K562 (cell line): ENCODE data around the gene NT5C1B. TPM values are rescaled to one million over a fixed set of nuclear protein-coding genes. Genes with fewer than 3 reads are reported as not detected.

Source experiments
- ATAC-seq: fragments of 200-7000 bp; cut with Tn5 transposase; 3 replicates; pipeline ENCODE4 v1.9.1; 2020; ENCODE audit warnings: moderate library complexity
- BruUV-seq: library from RNA; stranded (reverse); fragments of 400-500 nt; replicated peaks from 2 replicates; lab custom pipeline; 2021; lab: Mats Ljungman, UMichigan
- CTCF ChIA-PET: fragments of 300-600 bp; formaldehyde crosslinking; extraction: SDS; loops from one replicate; lab custom pipeline; 2021; ENCODE audit warnings: low intra/inter-chr PET ratio; lab: Yijun Ruan, JAX
- POLR2A ChIA-PET: fragments of 300-600, 350-650 bp; sonication (Branson Sonifier 250); formaldehyde crosslinking; extraction: SDS; loops from one replicate; lab custom pipeline; 2021; ENCODE audit warnings: antibody characterized with exemption, inconsistent platforms; lab: Yijun Ruan, JAX
- DNase-seq, 4 experiments: peaks; one replicate each; pipeline versions ENCODE4 v3.0.0 to v3.0.0-alpha.2; 2011 to 2018; ENCODE audit warnings: low spot score in 3 of 4, mixed read lengths in 3 of 4; ENCODE audit errors: extremely low read depth in 1 of 4
- FAIRE-seq: peaks from 2 replicates; lab custom pipeline; 2011; peaks lifted over from hg19 to GRCh38; lab: Jason Lieb, UNC
- H2AFZ ChIP-seq: 2 replicates; pipeline ENCODE4 v1.6.0; 2011; ENCODE audit warnings: low read depth, low read length, control low read depth, inconsistent platforms
- H3K27ac ChIP-seq: fragments of 200-600 bp; 3 replicates; pipeline ENCODE4 v1.8.0; 2011; ENCODE audit warnings: low read depth, mild to moderate bottlenecking, control low read depth, inconsistent platforms, low read length, moderate library complexity, mixed read lengths; ENCODE audit errors: extremely low read depth
- H3K27me3 ChIP-seq, 2 experiments: fragments of 300-600 bp in 1 of 2; 2 replicates in 1 of 2; 3 replicates in 1 of 2; pipeline versions ENCODE4 v1.6.0 to v1.8.0; 2011; ENCODE audit warnings: inconsistent platforms in 2 of 2, low read length in 2 of 2, mild to moderate bottlenecking in 1 of 2, mixed read lengths in 1 of 2, moderate library complexity in 1 of 2; ENCODE audit not compliant: control insufficient read depth in 2 of 2, insufficient read depth in 2 of 2
- H3K36me3 ChIP-seq: fragments of 300-600 bp; 3 replicates; pipeline ENCODE4 v1.8.0; 2011; ENCODE audit warnings: mild to moderate bottlenecking, low read length, inconsistent platforms; ENCODE audit not compliant: control insufficient read depth, insufficient read depth
- H3K4me1 ChIP-seq, 2 experiments: fragments of 200-600 bp in 1 of 2; replicated peaks in 1 of 2; 2 replicates in 1 of 2; 3 replicates in 1 of 2; pipeline versions ENCODE4 v1.5.1 to v1.8.0; 2011; ENCODE audit warnings: inconsistent platforms in 2 of 2, low read length in 2 of 2, mild to moderate bottlenecking in 1 of 2, mixed read lengths in 1 of 2, moderate library complexity in 1 of 2; ENCODE audit not compliant: control insufficient read depth in 2 of 2, insufficient read depth in 2 of 2
- H3K4me2 ChIP-seq: 2 replicates; pipeline ENCODE4 v1.6.1; 2011; ENCODE audit warnings: low read length, control low read depth, inconsistent platforms, mixed read lengths; ENCODE audit not compliant: insufficient read depth
- H3K4me3 ChIP-seq: fragments of 200-600 bp; sonication (generic), shearing (Covaris generic); 2 replicates; pipeline ENCODE4 v1.5.1; 2016; ENCODE audit warnings: control low read depth, inconsistent platforms
- H3K79me2 ChIP-seq: fragments of 200-600 bp; 3 replicates; pipeline ENCODE4 v1.8.0; 2011; ENCODE audit warnings: low read length, inconsistent platforms; ENCODE audit not compliant: control insufficient read depth, insufficient read depth
- H3K9ac ChIP-seq, 2 experiments: 2 replicates each; pipeline versions ENCODE4 v1.6.0 to v1.6.1; 2011; ENCODE audit warnings: low read depth in 2 of 2, low read length in 2 of 2, control low read depth in 1 of 2, inconsistent platforms in 1 of 2, mild to moderate bottlenecking in 1 of 2, mixed read lengths in 1 of 2; ENCODE audit not compliant: insufficient read depth in 1 of 2
- H3K9me1 ChIP-seq: one replicate; pipeline ENCODE4 v1.6.0; 2011; ENCODE audit warnings: inconsistent platforms, mild to moderate bottlenecking, low read length, moderate library complexity; ENCODE audit not compliant: control insufficient read depth, insufficient read depth
- H3K9me3 ChIP-seq: replicated peaks from 2 replicates; pipeline ENCODE4 v1.5.1; 2011; ENCODE audit warnings: low read depth, low read length, inconsistent platforms; ENCODE audit not compliant: control insufficient read depth, insufficient read depth
- H4K20me1 ChIP-seq: replicated peaks from 2 replicates; pipeline ENCODE4 v1.6.1; 2011; ENCODE audit warnings: low read length, inconsistent platforms, mixed read lengths; ENCODE audit not compliant: control insufficient read depth, insufficient read depth
- ATF1 ChIP-seq, 2 experiments: fragments of 450-650 bp in 1 of 2; IDR thresholded peaks; 2 replicates each; pipeline ENCODE4 v1.6.1; 2016; ENCODE audit warnings: missing compliant biosample characterization in 1 of 2, missing genetic modification characterization in 1 of 2
- BRF1 ChIP-seq: IDR thresholded peaks from 3 replicates; pipeline ENCODE4 v1.6.1; 2011; ENCODE audit warnings: borderline replicate concordance, mild to moderate bottlenecking; ENCODE audit not compliant: insufficient read length; ENCODE audit errors: extremely low read depth
- GTF2E2 ChIP-seq: fragments of 200-800 bp; sonication (Bioruptor generic); IDR thresholded peaks from 2 replicates; pipeline ENCODE4 v1.6.1; 2016; ENCODE audit warnings: missing genetic modification characterization, missing compliant biosample characterization
- IRF2 ChIP-seq: sonication (generic); formaldehyde crosslinking; IDR thresholded peaks from 2 replicates; pipeline ENCODE4 v1.8.1; 2022; ENCODE audit warnings: mild to moderate bottlenecking, missing genetic modification reagents
- KAT2B ChIP-seq: IDR thresholded peaks from one replicate; pipeline ENCODE4 v1.6.1; 2012; ENCODE audit warnings: low read depth, mild to moderate bottlenecking, control low read depth, inconsistent platforms, low read length, moderate library complexity
- MCM3 ChIP-seq: fragments of 450-650 bp; IDR thresholded peaks from 2 replicates; pipeline ENCODE4 v1.6.1; 2016
- SMARCB1 ChIP-seq: IDR thresholded peaks from 2 replicates; pipeline ENCODE4 v1.6.1; 2011; ENCODE audit warnings: improper control_type of control experiment, low read depth; ENCODE audit not compliant: insufficient read length
- SP1 ChIP-seq: sonication (generic); formaldehyde crosslinking; IDR thresholded peaks from 2 replicates; pipeline ENCODE4 v1.8.1; 2022; ENCODE audit warnings: mild to moderate bottlenecking, missing genetic modification reagents
- SRF ChIP-seq, 2 experiments: fragments of 250-450, 450-650 bp in 1 of 2; sonication (Bioruptor Pico) in 1 of 2; sonication (generic) in 1 of 2; formaldehyde crosslinking; IDR thresholded peaks; 2 replicates each; pipeline versions ENCODE4 v1.5.0 to v1.5.1; 2020 to 2022; ENCODE audit warnings: mild to moderate bottlenecking in 1 of 2, missing genetic modification reagents in 1 of 2
- SUPT5H ChIP-seq: fragments of 450-650 bp; IDR thresholded peaks from 2 replicates; pipeline ENCODE4 v1.6.1; 2016
- TAF9B ChIP-seq: fragments of 450-650 bp; IDR thresholded peaks from 2 replicates; pipeline ENCODE4 v1.6.1; 2018; ENCODE audit warnings: mild to moderate bottlenecking; ENCODE audit not compliant: partially characterized antibody
- TARDBP ChIP-seq: fragments of 450-650 bp; IDR thresholded peaks from 2 replicates; pipeline ENCODE4 v1.6.1; 2016
- TBP ChIP-seq: optimal IDR thresholded peaks from 2 replicates; pipeline ENCODE3; 2011; ENCODE audit warnings: low read depth, low read length, improper control_type of control experiment
- TEAD2 ChIP-seq: fragments of 450-650 bp; IDR thresholded peaks from 2 replicates; pipeline ENCODE4 v1.6.1; 2016; ENCODE audit warnings: missing genetic modification characterization, control low read depth, missing compliant biosample characterization
- ZNF12 ChIP-seq: sonication (generic); formaldehyde crosslinking; IDR thresholded peaks from 2 replicates; pipeline ENCODE4 v1.4.0; 2020; ENCODE audit warnings: mild to moderate bottlenecking, missing genetic modification reagents
- ZNF274 ChIP-seq: IDR thresholded peaks from 2 replicates; pipeline ENCODE4 v1.6.1; 2011; ENCODE audit warnings: low read depth, mild to moderate bottlenecking, low read length, moderate library complexity, borderline replicate concordance
- ZNF696 ChIP-seq: fragments of 250-450 bp; sonication (Bioruptor Pico); conservative IDR thresholded peaks from 2 replicates; pipeline ENCODE4 v1.4.0; 2020; ENCODE audit warnings: mild to moderate bottlenecking, moderate library complexity
- WGBS: fragments of 100-300 bp; shearing (Covaris generic); methylation state at CpG from one replicate; pipeline ENCODE4 v1.1.6; 2016; ENCODE audit warnings: low coverage, mixed read lengths; ENCODE audit not compliant: insufficient coverage; ENCODE audit errors: missing lambda C conversion rate; 5-methylcytosine and 5-hydroxymethylcytosine counted together
- in situ Hi-C: fragments of 300-500 bp; cut with MboI; formaldehyde crosslinking; loops from 4 replicates; pipeline ENCODE4 v1.15.0; 2018; ENCODE audit warnings: inconsistent platforms, mixed read lengths
- intact Hi-C: fragments of 100-400 bp; cut with micrococcal nuclease; formaldehyde crosslinking; loops from 2 replicates; pipeline ENCODE4 v1.14.2; 2022
- polyA plus RNA-seq, 8 experiments: library from polyadenylated mRNA; depleted of rRNA in 4 of 8; stranded (reverse) in 5 of 8; unstranded in 3 of 8; fragments of >200 nt; fragmentation: Nextera tagmentation in 2 of 8; fragmentation: Illumina TruSeq in 1 of 8; extraction: Ambion mirVana in 2 of 8; extraction: Trizol in 1 of 8; gene quantifications; 2 replicates each; pipeline versions ENCODE4 v1.2.1 to v1.2.3, GENCODE V29; 2011 to 2014; ENCODE audit warnings: inconsistent platforms in 1 of 8, missing spikeins in 1 of 8
- total RNA-seq, 7 experiments: library from RNA; depleted of rRNA in 6 of 7; stranded (reverse); fragments of >200 nt in 6 of 7; fragmentation: Illumina TruSeq in 2 of 7; extraction: Trizol in 2 of 7; gene quantifications; 2 replicates each; pipeline versions ENCODE4 v1.2.1 to v1.2.3, GENCODE V29; 2011 to 2021; ENCODE audit warnings: low replicate concordance in 1 of 7
- TF ChIP-seq, protein P1 (sequence below): sonication (generic); formaldehyde crosslinking; IDR thresholded peaks from 2 replicates; pipeline ENCODE4 v1.9.0; 2022; ENCODE audit warnings: mild to moderate bottlenecking, missing genetic modification reagents
- TF ChIP-seq, protein P2 (sequence below): sonication (generic); formaldehyde crosslinking; IDR thresholded peaks from 2 replicates; pipeline ENCODE4 v1.8.0; 2022; ENCODE audit warnings: missing genetic modification reagents, mild to moderate bottlenecking, moderate library complexity, borderline replicate concordance

NT5C1B gene
- total and polyA plus RNA-seq, 9 of the 15 experiments (the other 6 are each of a cell fraction or from before 2014, with no cell fraction given): 0.07 TPM; not detected in 8

DNA sequence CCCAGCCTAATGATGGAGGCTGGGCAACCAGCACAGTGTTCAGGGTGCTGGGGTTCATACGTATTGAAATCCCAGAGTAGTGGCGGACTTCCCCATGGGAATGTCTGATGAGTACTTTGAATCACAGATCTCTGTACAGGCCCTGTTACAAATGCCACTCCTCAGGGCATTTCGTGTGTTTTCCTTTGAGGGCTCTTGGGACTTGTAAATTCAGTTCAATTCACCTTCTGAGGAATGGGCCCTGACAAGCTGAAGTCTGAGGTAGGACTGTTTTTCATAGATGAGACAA, 28.6 kb downstream of the NT5C1B start (continued):
- no peak for TF ChIP-seq SP1
- TF ChIP-seq SUPT5H: 0 out of 2 replicates have a peak, but pooled peaks have one; percentile 13
- no peak for TF ChIP-seq KAT2B
- peak; percentile 59 for TF ChIP-seq TBP
- peak; percentile 7 for TF ChIP-seq TAF9B
- TF ChIP-seq ATF1 (CRISPR knock-in tag; IDR thresholded peaks at IDR 0.05): no peak
- TF ChIP-seq ATF1 (tag; IDR thresholded peaks at IDR 0.05): peak; percentile 48; the same call in 1 of the 2 replicates
- TF ChIP-seq GTF2E2 (tag): 0 out of 2 replicates have a peak, but pooled peaks have one; percentile 59
- no peak for TF ChIP-seq ZNF12 (CRISPR knock-in tag)

DNA sequence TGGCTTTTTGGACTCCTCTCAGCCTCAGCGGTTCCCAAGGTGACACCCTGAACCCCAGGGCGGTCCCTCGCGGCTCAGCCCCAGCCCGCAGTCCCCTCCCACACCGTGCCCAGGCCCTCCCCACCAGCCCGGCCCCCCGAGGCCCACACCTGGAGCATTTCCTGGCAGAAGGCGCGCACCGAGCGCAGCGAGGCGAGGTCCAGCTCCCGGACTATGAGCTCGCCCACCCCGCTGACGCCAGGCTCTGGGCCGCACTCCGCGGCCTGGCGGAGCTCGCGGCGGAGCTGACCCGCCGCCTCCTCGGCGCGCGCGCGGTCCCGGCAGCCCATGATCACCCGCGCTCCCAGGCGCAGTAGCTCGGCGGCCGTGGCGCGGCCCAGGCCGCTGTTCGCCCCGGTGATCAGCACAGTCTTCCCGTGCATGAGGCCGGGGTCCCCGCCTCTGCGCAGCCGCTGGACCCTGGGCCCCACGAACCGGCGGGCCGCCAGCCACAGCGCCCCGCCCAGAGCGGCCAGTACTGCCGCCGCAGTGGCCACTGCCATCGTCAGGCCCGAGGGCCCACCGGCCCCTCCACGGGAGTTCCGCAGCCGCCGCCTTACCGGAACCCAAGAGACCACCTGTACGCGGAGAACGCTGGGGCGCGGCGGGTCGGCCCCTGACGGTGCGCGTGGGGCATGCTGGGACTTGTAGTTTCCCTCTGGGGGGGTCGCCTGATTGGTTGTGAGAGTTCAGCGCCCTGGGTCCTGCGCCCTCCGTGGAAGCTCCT, 29.2 kb downstream of the NT5C1B start, which contains the start of gene RDH14:
Gene RDH14, minus strand, starts transcription at position 623 of the 766 bp plus-strand sequence. Its CDS starts 81 bp downstream, at position 542.
- FAIRE-seq (peak; percentile 96), DNase-seq (peak; percentile 84 to 95 (median 90)), ATAC-seq (peak; percentile 97)
- H3K27ac ChIP-seq: peak within 1 kb of the TSS; percentile 83
- H3K9me3 ChIP-seq: no peaks in the 10 kb centered on the region
- H3K36me3 ChIP-seq: peaks cover 7% of the 10 kb centered on the region
- H3K4me1 ChIP-seq: peaks cover 9 to 15% of the 10 kb centered on the region in 2 experiments; a peak in 3 of 5 replicates
- no peaks in the 10 kb centered on the region for H3K27me3 ChIP-seq
- in situ Hi-C loops (no loop called here), intact Hi-C loops (no loop called here)
- H3K4me3 ChIP-seq: peak within 1 kb of the TSS; percentile 92
- ChIA-PET CTCF (no interaction called here), POLR2A (interaction anchor here (0.5 to 1.3 kb wide), 6 partner anchors 11 to 1861 kb away, joined by 3 to 7 read pairs (median 3); no protein-coding TSS in a partner anchor)
- peak within 1 kb of the TSS; percentile 82 to 94 for H3K9ac ChIP-seq
- H3K4me2 ChIP-seq: peak within 1 kb of the TSS; percentile 85
- H4K20me1 ChIP-seq: no peaks in the 10 kb centered on the region
- peak within 1 kb of the TSS; percentile 93 for H2AFZ ChIP-seq
- H3K9me1 ChIP-seq: no peaks in the 10 kb centered on the region
- BruUV-seq: no TSS peak
- H3K79me2 ChIP-seq: peaks cover 39% of the 10 kb centered on the region
- under 1% methylated on average over 47 of the region's 81 CpGs for WGBS
- TF ChIP-seq SMARCB1 (no peak), ZNF274 (no peak), MCM3 (no peak), TEAD2 (tag) (no peak), TARDBP (no peak), ZNF696 (no peak), IRF2 (0 out of 2 replicates have a peak, but pooled peaks have one; percentile 61), BRF1 (no peak), SRF (CRISPR knock-in tag; IDR thresholded peaks at IDR 0.05) (no peak)
- TF ChIP-seq, protein P1, sequence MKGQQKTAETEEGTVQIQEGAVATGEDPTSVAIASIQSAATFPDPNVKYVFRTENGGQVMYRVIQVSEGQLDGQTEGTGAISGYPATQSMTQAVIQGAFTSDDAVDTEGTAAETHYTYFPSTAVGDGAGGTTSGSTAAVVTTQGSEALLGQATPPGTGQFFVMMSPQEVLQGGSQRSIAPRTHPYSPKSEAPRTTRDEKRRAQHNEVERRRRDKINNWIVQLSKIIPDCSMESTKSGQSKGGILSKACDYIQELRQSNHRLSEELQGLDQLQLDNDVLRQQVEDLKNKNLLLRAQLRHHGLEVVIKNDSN (CRISPR knock-in tag): no peak; the same call in 1 of the 2 replicates
- TF ChIP-seq, protein P2, sequence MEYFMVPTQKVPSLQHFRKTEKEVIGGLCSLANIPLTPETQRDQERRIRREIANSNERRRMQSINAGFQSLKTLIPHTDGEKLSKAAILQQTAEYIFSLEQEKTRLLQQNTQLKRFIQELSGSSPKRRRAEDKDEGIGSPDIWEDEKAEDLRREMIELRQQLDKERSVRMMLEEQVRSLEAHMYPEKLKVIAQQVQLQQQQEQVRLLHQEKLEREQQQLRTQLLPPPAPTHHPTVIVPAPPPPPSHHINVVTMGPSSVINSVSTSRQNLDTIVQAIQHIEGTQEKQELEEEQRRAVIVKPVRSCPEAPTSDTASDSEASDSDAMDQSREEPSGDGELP: peak; percentile 81
